Astrocyte (in vitro differentiated cells and primary cell): ENCODE data around the gene STK24. TPM values are rescaled to one million over a fixed set of nuclear protein-coding genes. Genes with fewer than 3 reads are reported as not detected.
"Not testable (repeated sequence)": the region's sequence is repeated elsewhere in the genome, so short reads cannot be mapped to it uniquely, and the experiment has no call there.

ENCODE experiments used
- DNase-seq: peaks from one replicate; pipeline ENCODE4 v3.0.0-alpha.2; 2010; ENCODE audit warnings: low read depth
- FAIRE-seq: peaks from 2 replicates; lab custom pipeline; 2011; peaks lifted over from hg19 to GRCh38; lab: Jason Lieb, UNC
- H2AFZ ChIP-seq: 2 replicates; pipeline ENCODE4 v1.6.0; 2012; ENCODE audit warnings: low read depth, low read length, inconsistent platforms
- H3K27ac ChIP-seq: 2 replicates; pipeline ENCODE4 v1.5.1; 2011; ENCODE audit warnings: low read depth, low read length, inconsistent platforms
- H3K27me3 ChIP-seq: 2 replicates; pipeline ENCODE4 v1.6.0; 2011; ENCODE audit warnings: low read length, inconsistent platforms; ENCODE audit not compliant: insufficient read depth
- H3K36me3 ChIP-seq: 2 replicates; pipeline ENCODE4 v1.5.1; 2011; ENCODE audit warnings: low read length, inconsistent platforms; ENCODE audit not compliant: insufficient read depth
- H3K4me1 ChIP-seq: 2 replicates; pipeline ENCODE4 v1.5.1; 2011; ENCODE audit warnings: low read length, inconsistent platforms; ENCODE audit not compliant: insufficient read depth
- H3K4me2 ChIP-seq: 2 replicates; pipeline ENCODE4 v1.6.0; 2012; ENCODE audit warnings: low read length, inconsistent platforms
- H3K4me3 ChIP-seq: 2 replicates; pipeline ENCODE4 v1.5.1; 2011; ENCODE audit warnings: low read depth, mild to moderate bottlenecking, low read length, inconsistent platforms; ENCODE audit not compliant: insufficient read depth
- H3K79me2 ChIP-seq: 2 replicates; pipeline ENCODE4 v1.6.0; 2012; ENCODE audit warnings: mild to moderate bottlenecking, low read length, inconsistent platforms; ENCODE audit not compliant: insufficient read depth
- H3K9ac ChIP-seq: 2 replicates; pipeline ENCODE4 v1.6.0; 2012; ENCODE audit warnings: mild to moderate bottlenecking, low read length, inconsistent platforms
- H3K9me3 ChIP-seq: 2 replicates; pipeline ENCODE4 v1.5.1; 2012; ENCODE audit warnings: low read depth, mild to moderate bottlenecking, low read length, inconsistent platforms; ENCODE audit not compliant: insufficient read depth
- H4K20me1 ChIP-seq: 2 replicates; pipeline ENCODE4 v1.6.0; 2012; ENCODE audit warnings: low read length, inconsistent platforms; ENCODE audit not compliant: insufficient read depth
- H3K27ac Mint-ChIP-seq: one replicate; pipeline ENCODE4 v1.8.0; 2021; ENCODE audit warnings: mild to moderate bottlenecking, mixed read lengths; ENCODE audit not compliant: unreplicated experiment
- H3K27me3 Mint-ChIP-seq: one replicate; pipeline ENCODE4 v1.8.0; 2021; ENCODE audit warnings: low read depth, mixed read lengths; ENCODE audit not compliant: unreplicated experiment
- H3K36me3 Mint-ChIP-seq: one replicate; pipeline ENCODE4 v1.8.0; 2021; ENCODE audit warnings: low read depth, mixed read lengths; ENCODE audit not compliant: unreplicated experiment
- H3K4me1 Mint-ChIP-seq: one replicate; pipeline ENCODE4 v1.8.0; 2021; ENCODE audit warnings: low read depth, mixed read lengths; ENCODE audit not compliant: unreplicated experiment
- H3K4me3 Mint-ChIP-seq: one replicate; pipeline ENCODE4 v1.8.0; 2021; ENCODE audit warnings: mild to moderate bottlenecking, moderate library complexity, mixed read lengths; ENCODE audit not compliant: unreplicated experiment
- H3K9me3 Mint-ChIP-seq: one replicate; pipeline ENCODE4 v1.8.0; 2021; ENCODE audit warnings: mild to moderate bottlenecking, mixed read lengths; ENCODE audit not compliant: unreplicated experiment
- EZH2 ChIP-seq: IDR thresholded peaks from 2 replicates; pipeline ENCODE4 v1.6.1; 2012; ENCODE audit warnings: mild to moderate bottlenecking, low read length, inconsistent platforms; ENCODE audit not compliant: insufficient read depth
- total RNA-seq: library from RNA; stranded (reverse); gene quantifications from 2 replicates; pipeline ENCODE4 v1.2.1, GENCODE V29; 2021
- TF ChIP-seq, protein P1 (sequence below): IDR thresholded peaks from 2 replicates; pipeline ENCODE4 v1.5.1; 2011; ENCODE audit warnings: low read depth, mild to moderate bottlenecking, inconsistent platforms, low read length, moderate library complexity; ENCODE audit not compliant: insufficient read depth

STK24 gene
- total RNA-seq, 1 donor from 2014 or later = 96.1 TPM

DNA sequence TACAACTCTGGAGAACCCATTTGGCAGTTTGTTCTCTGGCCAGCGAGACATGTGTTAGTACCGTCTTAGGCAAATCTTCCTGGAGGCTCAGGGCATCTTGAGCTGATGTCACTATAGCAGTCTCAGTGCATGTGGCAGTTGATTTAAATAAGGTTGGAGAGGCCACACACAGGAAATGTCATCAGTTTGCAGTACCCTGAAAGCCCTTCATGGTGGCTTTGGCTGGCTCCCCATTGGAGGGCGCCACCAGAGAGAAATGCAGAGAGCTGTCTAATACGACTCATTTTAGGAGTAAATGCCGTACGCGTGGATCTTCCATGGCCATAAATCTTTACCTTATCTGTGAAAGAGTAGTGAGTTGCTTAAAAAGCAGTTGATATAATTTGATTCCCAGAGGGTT is 163.1 kb downstream of the STK24 start:
- FAIRE-seq (no peak), DNase-seq (no peak)
- Histone ChIP-seq H3K79me2 (no peaks in the 10 kb centered on the region), H2AFZ (no peak overlapping the region), H3K9ac (no peak overlapping the region), H3K4me1 (no peaks in the 10 kb centered on the region), H3K4me3 (no peak overlapping the region), H3K9me3 (peaks cover 6% of the 10 kb centered on the region), H3K36me3 (peaks cover 11% of the 10 kb centered on the region), H3K4me2 (no peak overlapping the region), H3K27ac (no peak overlapping the region), H4K20me1 (no peaks in the 10 kb centered on the region), H3K27me3 (no peaks in the 10 kb centered on the region)
- Mint-ChIP-seq H3K36me3 (peaks cover 36% of the 10 kb centered on the region), H3K27ac (no peak overlapping the region), H3K4me3 (no peak overlapping the region), H3K27me3 (no peaks in the 10 kb centered on the region), H3K4me1 (no peaks in the 10 kb centered on the region), H3K9me3 (peaks cover 3% of the 10 kb centered on the region)
- TF ChIP-seq, protein P1, sequence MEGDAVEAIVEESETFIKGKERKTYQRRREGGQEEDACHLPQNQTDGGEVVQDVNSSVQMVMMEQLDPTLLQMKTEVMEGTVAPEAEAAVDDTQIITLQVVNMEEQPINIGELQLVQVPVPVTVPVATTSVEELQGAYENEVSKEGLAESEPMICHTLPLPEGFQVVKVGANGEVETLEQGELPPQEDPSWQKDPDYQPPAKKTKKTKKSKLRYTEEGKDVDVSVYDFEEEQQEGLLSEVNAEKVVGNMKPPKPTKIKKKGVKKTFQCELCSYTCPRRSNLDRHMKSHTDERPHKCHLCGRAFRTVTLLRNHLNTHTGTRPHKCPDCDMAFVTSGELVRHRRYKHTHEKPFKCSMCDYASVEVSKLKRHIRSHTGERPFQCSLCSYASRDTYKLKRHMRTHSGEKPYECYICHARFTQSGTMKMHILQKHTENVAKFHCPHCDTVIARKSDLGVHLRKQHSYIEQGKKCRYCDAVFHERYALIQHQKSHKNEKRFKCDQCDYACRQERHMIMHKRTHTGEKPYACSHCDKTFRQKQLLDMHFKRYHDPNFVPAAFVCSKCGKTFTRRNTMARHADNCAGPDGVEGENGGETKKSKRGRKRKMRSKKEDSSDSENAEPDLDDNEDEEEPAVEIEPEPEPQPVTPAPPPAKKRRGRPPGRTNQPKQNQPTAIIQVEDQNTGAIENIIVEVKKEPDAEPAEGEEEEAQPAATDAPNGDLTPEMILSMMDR = no peak
- no peak for TF ChIP-seq EZH2

DNA sequence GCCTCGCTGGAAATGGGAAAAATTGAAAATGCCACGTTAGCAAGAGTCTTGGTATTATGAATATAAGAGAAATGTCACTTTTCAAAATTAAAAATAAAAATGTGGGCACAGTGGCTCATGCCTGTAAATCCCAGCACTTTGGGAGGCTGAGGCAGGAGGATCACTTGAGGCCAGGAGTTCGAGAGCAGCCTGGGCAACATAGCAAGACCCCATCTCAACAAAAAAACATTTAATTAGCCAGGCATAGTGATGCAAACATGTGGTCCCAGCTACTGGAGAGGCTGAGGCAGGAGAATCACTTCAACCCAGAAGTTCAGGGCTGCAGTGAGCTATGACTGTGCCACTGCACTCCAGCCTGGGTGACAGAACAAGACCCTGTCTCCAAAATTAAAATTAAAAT is 163.6 kb downstream of the STK24 start:
- peak overlapping the region; percentile 55 for H3K27ac Mint-ChIP-seq

DNA sequence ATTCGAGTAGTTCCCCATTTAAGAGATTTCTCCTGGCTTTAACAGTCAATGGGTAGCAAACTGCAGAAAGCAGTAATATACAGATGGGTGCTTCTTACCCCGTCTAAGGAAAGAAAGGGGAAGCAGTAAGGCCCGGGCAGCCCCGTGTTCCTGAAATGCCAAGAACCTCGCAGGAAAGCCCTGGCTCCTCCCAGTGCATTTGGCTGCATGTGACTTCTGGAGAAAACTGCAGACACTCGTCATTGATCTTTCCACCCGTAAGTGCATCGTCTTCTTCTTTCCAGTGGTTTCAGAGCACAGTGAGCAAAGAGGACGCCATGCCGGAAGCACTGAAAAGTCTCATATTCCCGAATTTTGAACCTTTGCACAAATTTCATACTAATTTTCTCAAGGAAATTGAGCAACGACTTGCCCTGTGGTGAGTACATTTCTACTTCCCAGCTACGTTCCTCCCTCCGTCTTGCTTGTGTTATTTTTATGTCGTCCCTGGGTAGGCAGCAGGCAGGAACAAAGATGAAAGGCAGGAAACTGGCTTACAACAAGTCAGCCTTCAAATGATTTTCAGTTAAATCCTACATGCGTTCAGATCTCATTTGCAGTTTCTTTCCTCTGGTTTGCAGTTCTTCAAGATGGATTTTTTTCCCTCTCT is 165.2 kb downstream of the STK24 start:
- peaks cover 30% of the 10 kb centered on the region for H3K36me3 Mint-ChIP-seq

More for the DNA sequence above, 163.6 kb downstream of the STK24 start:
- not testable (repeated sequence) for H3K27ac ChIP-seq, H3K9me3 ChIP-seq, FAIRE-seq, H3K9ac ChIP-seq, H3K9me3 Mint-ChIP-seq, H3K27me3 ChIP-seq, H3K4me2 ChIP-seq, H3K27me3 Mint-ChIP-seq, H3K4me1 ChIP-seq, H3K4me3 Mint-ChIP-seq, H3K4me1 Mint-ChIP-seq, H2AFZ ChIP-seq, H4K20me1 ChIP-seq, DNase-seq, H3K79me2 ChIP-seq, H3K4me3 ChIP-seq
- peaks cover 36% of the 10 kb centered on the region for H3K36me3 Mint-ChIP-seq
- H3K36me3 ChIP-seq = peaks cover 11% of the 10 kb centered on the region

More for the DNA sequence above, 165.2 kb downstream of the STK24 start:
- no peak overlapping the region for H3K4me2 ChIP-seq
- no peaks in the 10 kb centered on the region for H3K79me2 ChIP-seq
- H3K9ac ChIP-seq = no peak overlapping the region
- no peak overlapping the region for H3K4me3 Mint-ChIP-seq
- FAIRE-seq (no peak), DNase-seq (no peak)
- no peaks in the 10 kb centered on the region for H3K27me3 ChIP-seq
- peaks cover under 1% of the 10 kb centered on the region for H3K9me3 ChIP-seq
- H3K4me1 Mint-ChIP-seq = no peaks in the 10 kb centered on the region
- H3K9me3 Mint-ChIP-seq = peaks cover under 1% of the 10 kb centered on the region
- H3K4me3 ChIP-seq = no peak overlapping the region
- H3K36me3 ChIP-seq = peaks cover 7% of the 10 kb centered on the region
- TF ChIP-seq EZH2 = no peak
- TF ChIP-seq, protein P1 = no peak
- H3K27ac Mint-ChIP-seq = no peak overlapping the region
- no peaks in the 10 kb centered on the region for H4K20me1 ChIP-seq
- no peaks in the 10 kb centered on the region for H3K27me3 Mint-ChIP-seq
- no peak overlapping the region for H2AFZ ChIP-seq
- H3K4me1 ChIP-seq = no peaks in the 10 kb centered on the region
- no peak overlapping the region for H3K27ac ChIP-seq
